ENCODE results near the gene BIN1. TPM values are rescaled to one million over a fixed set of nuclear protein-coding genes. Genes with fewer than 3 reads are reported as not detected.

Gene BIN1
- 191 TPM for total RNA-seq

GRCh38 chr2:127106991-127107621, at the start of gene BIN1:
Gene BIN1 (minus strand): TSS chr2:127107154. CDS start chr2:127106943, 211 bp downstream.

Small RNA genes within 50 kb of the gene (small RNA-seq; reads per million reads assigned to genes)
- not detected for gene RNU7-182P (ENCODE audit: low replicate concordance)

Other genes with a start within 250 kb of the BIN1 start
- not detected for gene TEX51, start 208.3 kb downstream of the BIN1 start, total RNA-seq
- gene CYP27C1, start 113.1 kb upstream of the BIN1 start, total RNA-seq, result 7.6 TPM
- 46.3 TPM for gene ERCC3, start 187.0 kb upstream of the BIN1 start, total RNA-seq

Data from metanephros (tissue), 2 donors.